K562 (cell line): ENCODE measurements around the gene LRCOL1. TPM values are rescaled to one million over a fixed set of nuclear protein-coding genes. Genes with fewer than 3 reads are reported as not detected.
A peak's percentile ranks its signal among the peaks of the same experiment; 100 is the strongest.

Experiments used
- ATAC-seq: fragments of 200-7000 bp; cut with Tn5 transposase; 3 replicates; pipeline ENCODE4 v1.9.1; 2020; ENCODE audit warnings: moderate library complexity
- BruUV-seq: library from RNA; stranded (reverse); fragments of 400-500 nt; replicated peaks from 2 replicates; lab custom pipeline; 2021; lab: Mats Ljungman, UMichigan
- CTCF ChIA-PET: fragments of 300-600 bp; formaldehyde crosslinking; extraction: SDS; loops from one replicate; lab custom pipeline; 2021; ENCODE audit warnings: low intra/inter-chr PET ratio; lab: Yijun Ruan, JAX
- POLR2A ChIA-PET: fragments of 300-600, 350-650 bp; sonication (Branson Sonifier 250); formaldehyde crosslinking; extraction: SDS; loops from one replicate; lab custom pipeline; 2021; ENCODE audit warnings: antibody characterized with exemption, inconsistent platforms; lab: Yijun Ruan, JAX
- DNase-seq, 4 experiments: peaks; one replicate each; pipeline versions ENCODE4 v3.0.0 to v3.0.0-alpha.2; 2011 to 2018; ENCODE audit warnings: low spot score in 3 of 4, mixed read lengths in 3 of 4; ENCODE audit errors: extremely low read depth in 1 of 4
- FAIRE-seq: peaks from 2 replicates; lab custom pipeline; 2011; peaks lifted over from hg19 to GRCh38; lab: Jason Lieb, UNC
- H2AFZ ChIP-seq: 2 replicates; pipeline ENCODE4 v1.6.0; 2011; ENCODE audit warnings: low read depth, low read length, control low read depth, inconsistent platforms
- H3K27ac ChIP-seq: fragments of 200-600 bp; 3 replicates; pipeline ENCODE4 v1.8.0; 2011; ENCODE audit warnings: low read depth, mild to moderate bottlenecking, control low read depth, inconsistent platforms, low read length, moderate library complexity, mixed read lengths; ENCODE audit errors: extremely low read depth
- H3K27me3 ChIP-seq, 2 experiments: fragments of 300-600 bp in 1 of 2; 2 replicates in 1 of 2; 3 replicates in 1 of 2; pipeline versions ENCODE4 v1.6.0 to v1.8.0; 2011; ENCODE audit warnings: inconsistent platforms in 2 of 2, low read length in 2 of 2, mild to moderate bottlenecking in 1 of 2, mixed read lengths in 1 of 2, moderate library complexity in 1 of 2; ENCODE audit not compliant: control insufficient read depth in 2 of 2, insufficient read depth in 2 of 2
- H3K36me3 ChIP-seq: fragments of 300-600 bp; 3 replicates; pipeline ENCODE4 v1.8.0; 2011; ENCODE audit warnings: mild to moderate bottlenecking, low read length, inconsistent platforms; ENCODE audit not compliant: control insufficient read depth, insufficient read depth
- H3K4me1 ChIP-seq, 2 experiments: fragments of 200-600 bp in 1 of 2; replicated peaks in 1 of 2; 2 replicates in 1 of 2; 3 replicates in 1 of 2; pipeline versions ENCODE4 v1.5.1 to v1.8.0; 2011; ENCODE audit warnings: inconsistent platforms in 2 of 2, low read length in 2 of 2, mild to moderate bottlenecking in 1 of 2, mixed read lengths in 1 of 2, moderate library complexity in 1 of 2; ENCODE audit not compliant: control insufficient read depth in 2 of 2, insufficient read depth in 2 of 2
- H3K4me2 ChIP-seq: 2 replicates; pipeline ENCODE4 v1.6.1; 2011; ENCODE audit warnings: low read length, control low read depth, inconsistent platforms, mixed read lengths; ENCODE audit not compliant: insufficient read depth
- H3K4me3 ChIP-seq: fragments of 200-600 bp; sonication (generic), shearing (Covaris generic); 2 replicates; pipeline ENCODE4 v1.5.1; 2016; ENCODE audit warnings: control low read depth, inconsistent platforms
- H3K79me2 ChIP-seq: fragments of 200-600 bp; 3 replicates; pipeline ENCODE4 v1.8.0; 2011; ENCODE audit warnings: low read length, inconsistent platforms; ENCODE audit not compliant: control insufficient read depth, insufficient read depth
- H3K9ac ChIP-seq, 2 experiments: 2 replicates each; pipeline versions ENCODE4 v1.6.0 to v1.6.1; 2011; ENCODE audit warnings: low read depth in 2 of 2, low read length in 2 of 2, control low read depth in 1 of 2, inconsistent platforms in 1 of 2, mild to moderate bottlenecking in 1 of 2, mixed read lengths in 1 of 2; ENCODE audit not compliant: insufficient read depth in 1 of 2
- H3K9me1 ChIP-seq: one replicate; pipeline ENCODE4 v1.6.0; 2011; ENCODE audit warnings: inconsistent platforms, mild to moderate bottlenecking, low read length, moderate library complexity; ENCODE audit not compliant: control insufficient read depth, insufficient read depth
- H3K9me3 ChIP-seq: replicated peaks from 2 replicates; pipeline ENCODE4 v1.5.1; 2011; ENCODE audit warnings: low read depth, low read length, inconsistent platforms; ENCODE audit not compliant: control insufficient read depth, insufficient read depth
- H4K20me1 ChIP-seq: replicated peaks from 2 replicates; pipeline ENCODE4 v1.6.1; 2011; ENCODE audit warnings: low read length, inconsistent platforms, mixed read lengths; ENCODE audit not compliant: control insufficient read depth, insufficient read depth
- HNRNPH1 ChIP-seq: fragments of 200-400 bp; formaldehyde crosslinking; optimal IDR thresholded peaks from 2 replicates; pipeline ENCODE3; 2017; ENCODE audit warnings: low read depth, mild to moderate bottlenecking, low read length, moderate library complexity
- NELFE ChIP-seq: IDR thresholded peaks from 2 replicates; pipeline ENCODE4 v1.6.1; 2011; ENCODE audit warnings: mild to moderate bottlenecking; ENCODE audit not compliant: insufficient read depth, insufficient read length
- POLR2G ChIP-seq: fragments of 200-400 bp; formaldehyde crosslinking; IDR thresholded peaks from 2 replicates; pipeline ENCODE4 v1.6.1; 2017; ENCODE audit warnings: low read depth, mild to moderate bottlenecking, antibody characterized with exemption, low read length, moderate library complexity
- PRPF4 ChIP-seq: fragments of 200-400 bp; formaldehyde crosslinking; IDR thresholded peaks from one replicate; pipeline ENCODE4 v1.6.1; 2017; ENCODE audit warnings: low read length, low read depth, mild to moderate bottlenecking; ENCODE audit not compliant: insufficient read depth, poor library complexity, severe bottlenecking
- RBFOX2 ChIP-seq: fragments of 200-400 bp; formaldehyde crosslinking; IDR thresholded peaks from 2 replicates; pipeline ENCODE4 v1.6.1; 2017; ENCODE audit warnings: low read depth, mild to moderate bottlenecking, low read length, moderate library complexity
- RBM15 ChIP-seq: fragments of 200-400 bp; formaldehyde crosslinking; IDR thresholded peaks from 2 replicates; pipeline ENCODE4 v1.6.1; 2018; ENCODE audit warnings: mild to moderate bottlenecking, low read length, moderate library complexity; ENCODE audit not compliant: insufficient read depth
- RBM22 ChIP-seq: fragments of 200-400 bp; formaldehyde crosslinking; IDR thresholded peaks from 2 replicates; pipeline ENCODE4 v1.6.1; 2018; ENCODE audit warnings: low read length, low read depth; ENCODE audit not compliant: poor library complexity, severe bottlenecking
- TOE1 ChIP-seq, 2 experiments: fragments of 450-650 bp in 1 of 2; sonication (generic) in 1 of 2; formaldehyde crosslinking in 1 of 2; IDR thresholded peaks; 2 replicates each; pipeline versions ENCODE4 v1.7.1 to v1.8.0; 2016 to 2022; ENCODE audit warnings: borderline replicate concordance in 2 of 2, mild to moderate bottlenecking in 2 of 2, antibody characterized with exemption in 1 of 2, inconsistent platforms in 1 of 2, low read depth in 1 of 2, missing genetic modification reagents in 1 of 2, moderate library complexity in 1 of 2
- U2AF2 ChIP-seq: fragments of 200-400 bp; formaldehyde crosslinking; optimal IDR thresholded peaks from 2 replicates; pipeline ENCODE3; 2017; ENCODE audit warnings: low read depth, mild to moderate bottlenecking, low read length
- ZNF212 ChIP-seq: fragments of 450-650 bp; formaldehyde crosslinking; IDR thresholded peaks from 2 replicates; pipeline ENCODE4 v1.4.0; 2020; ENCODE audit warnings: mild to moderate bottlenecking
- WGBS: fragments of 100-300 bp; shearing (Covaris generic); methylation state at CpG from one replicate; pipeline ENCODE4 v1.1.6; 2016; ENCODE audit warnings: low coverage, mixed read lengths; ENCODE audit not compliant: insufficient coverage; ENCODE audit errors: missing lambda C conversion rate; 5-methylcytosine and 5-hydroxymethylcytosine counted together
- in situ Hi-C: fragments of 300-500 bp; cut with MboI; formaldehyde crosslinking; loops from 4 replicates; pipeline ENCODE4 v1.15.0; 2018; ENCODE audit warnings: inconsistent platforms, mixed read lengths
- intact Hi-C: fragments of 100-400 bp; cut with micrococcal nuclease; formaldehyde crosslinking; loops from 2 replicates; pipeline ENCODE4 v1.14.2; 2022
- polyA plus RNA-seq, 8 experiments: library from polyadenylated mRNA; depleted of rRNA in 4 of 8; stranded (reverse) in 5 of 8; unstranded in 3 of 8; fragments of >200 nt; fragmentation: Nextera tagmentation in 2 of 8; fragmentation: Illumina TruSeq in 1 of 8; extraction: Ambion mirVana in 2 of 8; extraction: Trizol in 1 of 8; gene quantifications; 2 replicates each; pipeline versions ENCODE4 v1.2.1 to v1.2.3, GENCODE V29; 2011 to 2014; ENCODE audit warnings: inconsistent platforms in 1 of 8, missing spikeins in 1 of 8
- total RNA-seq, 7 experiments: library from RNA; depleted of rRNA in 6 of 7; stranded (reverse); fragments of >200 nt in 6 of 7; fragmentation: Illumina TruSeq in 2 of 7; extraction: Trizol in 2 of 7; gene quantifications; 2 replicates each; pipeline versions ENCODE4 v1.2.1 to v1.2.3, GENCODE V29; 2011 to 2021; ENCODE audit warnings: low replicate concordance in 1 of 7
- TF ChIP-seq, protein P1 (sequence below): sonication (generic); formaldehyde crosslinking; IDR thresholded peaks from 2 replicates; pipeline ENCODE4 v1.8.1; 2023; ENCODE audit warnings: mild to moderate bottlenecking, missing genetic modification reagents, moderate library complexity
- TF ChIP-seq, protein P2 (sequence below): fragments of 250-450 bp; sonication (Bioruptor Pico); IDR thresholded peaks from 2 replicates; pipeline ENCODE4 v1.5.0; 2021

The LRCOL1 gene
- total and polyA plus RNA-seq, 9 of the 15 experiments (the other 6 are each of a cell fraction or from before 2014, with no cell fraction given), result not detected

DNA sequence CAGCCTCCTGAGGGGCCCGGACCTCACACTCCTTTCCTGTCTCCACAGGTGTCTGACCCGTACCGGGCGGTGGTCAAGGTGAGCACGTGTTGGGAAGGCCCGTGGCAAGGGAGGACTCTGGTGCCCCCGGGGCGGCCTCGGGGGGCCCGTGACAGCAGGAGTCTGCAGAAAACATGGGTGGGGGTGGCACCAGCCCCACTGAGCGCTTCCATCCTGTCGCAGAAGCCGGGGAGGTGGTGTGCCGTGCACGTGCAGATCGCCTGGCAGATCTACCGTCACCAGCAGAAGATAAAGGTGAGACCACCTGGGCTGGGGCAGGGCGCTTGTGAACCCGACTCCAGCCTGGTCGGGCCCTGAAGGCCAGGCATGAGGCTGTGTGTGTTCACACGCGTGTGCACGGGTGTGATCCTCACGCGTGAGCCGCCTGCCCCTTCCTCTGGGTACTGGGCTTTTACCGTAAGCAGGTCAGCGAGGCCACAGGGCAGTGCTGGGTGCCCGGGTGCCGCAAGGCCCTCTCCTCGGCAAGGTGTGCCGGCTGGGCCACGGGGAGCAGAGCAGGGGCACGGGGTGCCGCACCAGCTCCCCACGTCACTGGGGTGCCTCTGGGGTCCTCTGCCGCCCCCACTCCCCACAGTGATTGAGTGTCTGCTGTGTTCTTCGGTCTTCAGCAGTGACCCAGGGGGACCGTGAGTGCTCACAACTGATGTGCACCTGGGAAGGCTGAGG is 35.9 kb downstream of the LRCOL1 start:
- DNase-seq, result no peak
- Histone ChIP-seq H3K27me3 (no peaks in the 10 kb centered on the region), H3K4me2 (no peak overlapping the region), H3K9ac (no peak overlapping the region; a peak in 1 of 4 replicates), H4K20me1 (no peaks in the 10 kb centered on the region; the same call in 1 of the 2 replicates), H3K9me1 (no peaks in the 10 kb centered on the region), H3K79me2 (no peaks in the 10 kb centered on the region), H3K27ac (no peak overlapping the region), H3K9me3 (no peaks in the 10 kb centered on the region), H3K4me3 (no peak overlapping the region), H3K36me3 (peaks cover 89% of the 10 kb centered on the region; the same call in 2 of the 3 replicates), H2AFZ (no peak overlapping the region), H3K4me1 (peaks cover 0 to 50% of the 10 kb centered on the region in 2 experiments; a peak in 2 of 5 replicates)
- in situ Hi-C loops, result no loop called here
- FAIRE-seq, result no peak
- ChIA-PET CTCF (no interaction called here), POLR2A (interaction anchor here (0.6 kb wide), 1 partner anchor 8 kb away, joined by 5 read pairs; no protein-coding TSS in a partner anchor)
- TF ChIP-seq HNRNPH1, result no peak
- TF ChIP-seq U2AF2, result no peak
- TF ChIP-seq RBFOX2, result 0 out of 2 replicates have a peak, but pooled peaks have one; percentile 18
- TF ChIP-seq TOE1 (IDR thresholded peaks at IDR 0.05; ENCODE audit: borderline replicate concordance), result no peak
- no peak for TF ChIP-seq TOE1 (CRISPR knock-in tag; IDR thresholded peaks at IDR 0.05; ENCODE audit: borderline replicate concordance, low read depth)
- TF ChIP-seq, protein P1, sequence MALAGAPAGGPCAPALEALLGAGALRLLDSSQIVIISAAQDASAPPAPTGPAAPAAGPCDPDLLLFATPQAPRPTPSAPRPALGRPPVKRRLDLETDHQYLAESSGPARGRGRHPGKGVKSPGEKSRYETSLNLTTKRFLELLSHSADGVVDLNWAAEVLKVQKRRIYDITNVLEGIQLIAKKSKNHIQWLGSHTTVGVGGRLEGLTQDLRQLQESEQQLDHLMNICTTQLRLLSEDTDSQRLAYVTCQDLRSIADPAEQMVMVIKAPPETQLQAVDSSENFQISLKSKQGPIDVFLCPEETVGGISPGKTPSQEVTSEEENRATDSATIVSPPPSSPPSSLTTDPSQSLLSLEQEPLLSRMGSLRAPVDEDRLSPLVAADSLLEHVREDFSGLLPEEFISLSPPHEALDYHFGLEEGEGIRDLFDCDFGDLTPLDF (CRISPR knock-in tag), result no peak
- TF ChIP-seq RBM15, result no peak
- no peak for TF ChIP-seq PRPF4
- TF ChIP-seq, protein P2, sequence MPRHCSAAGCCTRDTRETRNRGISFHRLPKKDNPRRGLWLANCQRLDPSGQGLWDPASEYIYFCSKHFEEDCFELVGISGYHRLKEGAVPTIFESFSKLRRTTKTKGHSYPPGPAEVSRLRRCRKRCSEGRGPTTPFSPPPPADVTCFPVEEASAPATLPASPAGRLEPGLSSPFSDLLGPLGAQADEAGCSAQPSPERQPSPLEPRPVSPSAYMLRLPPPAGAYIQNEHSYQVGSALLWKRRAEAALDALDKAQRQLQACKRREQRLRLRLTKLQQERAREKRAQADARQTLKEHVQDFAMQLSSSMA (CRISPR knock-in tag), result no peak
- no peak for TF ChIP-seq ZNF212
- TF ChIP-seq POLR2G, result peak; percentile 46
- TF ChIP-seq RBM22, result peak; percentile 53
- no peak for TF ChIP-seq NELFE
- ATAC-seq, result no peak
- 94% methylated on average over 26 of the region's 39 CpGs for WGBS
- intact Hi-C loops, result no loop called here
- no TSS peak for BruUV-seq
